H1 (cell line): ENCODE data around the gene AFG1L.

Experiments used
- ATF2 ChIP-seq: IDR thresholded peaks from 2 replicates; pipeline ENCODE4 v1.6.1; 2012; ENCODE audit warnings: low read length, inconsistent platforms
- CREB1 ChIP-seq: IDR thresholded peaks from 2 replicates; pipeline ENCODE4 v1.6.1; 2012; ENCODE audit warnings: inconsistent platforms
- CTCF ChIP-seq, 3 experiments: IDR thresholded peaks; 1 replicate in 2 of 3; 2 replicates in 1 of 3; pipeline versions ENCODE4 v1.5.1 to v1.6.1; 2011; ENCODE audit warnings: low read length in 3 of 3, mild to moderate bottlenecking in 3 of 3, inconsistent platforms in 2 of 3, low read depth in 1 of 3, moderate library complexity in 1 of 3; ENCODE audit not compliant: insufficient read depth in 1 of 3; ENCODE audit errors: control extremely low read depth in 1 of 3
- JUND ChIP-seq: IDR thresholded peaks from 2 replicates; pipeline ENCODE4 v1.6.1; 2011; ENCODE audit warnings: mild to moderate bottlenecking, improper control_type of control experiment, low read length
- MAX ChIP-seq: IDR thresholded peaks from 2 replicates; pipeline ENCODE4 v1.6.1; 2012; ENCODE audit warnings: inconsistent platforms
- SIX5 ChIP-seq: IDR thresholded peaks from 2 replicates; pipeline ENCODE4 v1.6.1; 2011; ENCODE audit warnings: mild to moderate bottlenecking, low read depth, low read length
- SUZ12 ChIP-seq: fragments of 200-600 bp; sonication (generic); IDR thresholded peaks from 2 replicates; pipeline ENCODE4 v1.6.1; 2012; ENCODE audit warnings: mild to moderate bottlenecking, inconsistent platforms, low read length, moderate library complexity, mixed read lengths

- TF ChIP-seq MAX (no peak), CTCF (IDR thresholded peaks at IDR 0.05; ENCODE audit: control extremely low read depth in 1 of 3, insufficient read depth in 1 of 3, low read depth in 1 of 3, low read length in 3 of 3) (no peak), ATF2 (no peak), CREB1 (no peak), SUZ12 (no peak), JUND (no peak), SIX5 (no peak)
Observed at GRCh38 chr6:108274546-108274945, 20.3 kb upstream of the AFG1L start.
